GDM1 (cell line): ENCODE data around the gene RABGGTA.
A peak's percentile ranks its signal among the peaks of the same experiment; 100 is the strongest.
"Not testable (repeated sequence)": the region's sequence is repeated elsewhere in the genome, so short reads cannot be mapped to it uniquely, and the experiment has no call there.

Source experiments
- DNase-seq: peaks from one replicate; lab custom pipeline; 2025; lab: John Stamatoyannopoulos, UW

Gene RABGGTA

DNA sequence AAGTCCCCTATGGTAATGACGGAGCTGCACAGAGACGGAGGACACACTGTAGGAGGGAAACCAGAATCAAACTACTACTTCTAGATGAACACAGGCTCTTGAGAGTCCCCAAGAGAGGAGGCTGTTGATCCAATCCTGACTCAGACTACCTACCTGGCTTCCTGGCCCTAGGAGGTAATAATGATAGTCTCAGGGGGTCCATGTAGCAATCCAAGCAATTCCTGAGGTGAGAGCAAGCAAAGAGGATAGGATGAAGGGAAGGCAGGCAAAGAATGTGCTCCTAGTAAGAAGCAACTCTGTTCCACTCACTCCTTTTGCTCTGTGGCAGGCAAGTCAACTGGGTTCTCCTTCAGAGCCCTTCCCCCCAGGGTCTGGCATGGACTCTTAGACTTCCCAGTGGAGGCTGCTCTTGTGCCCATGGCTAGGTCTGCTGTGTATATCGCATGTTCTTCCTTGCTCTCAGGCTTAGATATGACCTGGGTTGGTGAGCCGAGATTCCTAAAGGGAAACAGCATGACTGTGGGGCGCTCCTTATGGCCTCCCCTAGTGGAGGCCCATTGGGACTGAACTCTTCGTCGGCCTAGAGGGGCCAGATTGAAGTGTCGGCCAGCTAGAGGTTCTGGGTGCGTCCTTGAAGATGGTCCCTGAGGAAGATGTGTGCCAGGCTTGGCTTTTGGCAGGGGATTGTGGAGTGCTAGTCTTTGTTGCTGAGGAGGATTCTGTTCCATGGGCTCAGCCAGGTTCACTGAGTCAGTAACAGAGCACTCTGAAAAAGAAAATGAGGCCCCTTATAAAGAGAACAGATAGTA lies 31.1 kb downstream of the RABGGTA start:
- no peak for DNase-seq

- DNase-seq = no peak
These were observed 32.8 kb downstream of the RABGGTA start for GRCh38 chr14:24238527-24239037.

DNA sequence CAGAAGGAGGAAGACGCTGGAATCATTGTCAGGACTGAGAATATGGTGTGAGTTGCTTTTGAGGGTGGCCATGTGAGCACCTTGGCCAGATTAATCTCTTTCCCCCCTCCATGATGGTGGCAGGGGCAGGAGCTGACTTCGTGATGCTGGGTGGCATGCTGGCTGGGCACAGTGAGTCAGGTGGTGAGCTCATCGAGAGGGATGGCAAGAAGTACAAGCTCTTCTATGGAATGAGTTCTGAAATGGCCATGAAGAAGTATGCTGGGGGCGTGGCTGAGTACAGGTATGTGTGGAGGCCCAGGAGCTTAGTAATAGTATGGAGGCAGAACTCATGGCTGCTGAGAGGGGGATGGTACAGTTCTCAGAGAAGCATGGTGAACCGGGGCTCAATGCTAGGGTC lies 33.3 kb downstream of the RABGGTA start:
- no peak for DNase-seq

DNA sequence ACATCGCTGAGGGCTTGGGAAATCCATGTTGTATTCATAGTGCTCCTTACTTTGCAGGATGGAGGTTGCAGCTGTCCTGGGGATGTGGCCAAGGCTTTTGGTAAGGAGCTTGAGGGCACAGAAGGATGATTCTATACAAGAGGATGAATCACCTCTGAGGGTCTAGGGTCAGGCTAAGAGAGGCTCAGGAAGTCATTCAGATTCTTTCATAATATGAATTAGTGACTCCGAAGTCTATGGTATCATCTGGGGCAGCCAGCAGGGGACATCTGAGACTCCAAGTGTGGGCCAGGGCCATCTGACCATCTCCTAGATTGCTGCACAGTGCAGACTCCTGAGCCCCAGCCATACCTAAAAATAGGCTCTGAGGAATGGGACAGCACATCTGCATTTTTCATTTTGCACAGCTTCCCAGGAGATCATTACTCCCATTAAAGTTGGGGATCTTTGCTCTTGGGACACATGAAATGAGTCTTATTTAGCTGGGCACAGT lies 33.9 kb downstream of the RABGGTA start:
- no peak for DNase-seq

DNA sequence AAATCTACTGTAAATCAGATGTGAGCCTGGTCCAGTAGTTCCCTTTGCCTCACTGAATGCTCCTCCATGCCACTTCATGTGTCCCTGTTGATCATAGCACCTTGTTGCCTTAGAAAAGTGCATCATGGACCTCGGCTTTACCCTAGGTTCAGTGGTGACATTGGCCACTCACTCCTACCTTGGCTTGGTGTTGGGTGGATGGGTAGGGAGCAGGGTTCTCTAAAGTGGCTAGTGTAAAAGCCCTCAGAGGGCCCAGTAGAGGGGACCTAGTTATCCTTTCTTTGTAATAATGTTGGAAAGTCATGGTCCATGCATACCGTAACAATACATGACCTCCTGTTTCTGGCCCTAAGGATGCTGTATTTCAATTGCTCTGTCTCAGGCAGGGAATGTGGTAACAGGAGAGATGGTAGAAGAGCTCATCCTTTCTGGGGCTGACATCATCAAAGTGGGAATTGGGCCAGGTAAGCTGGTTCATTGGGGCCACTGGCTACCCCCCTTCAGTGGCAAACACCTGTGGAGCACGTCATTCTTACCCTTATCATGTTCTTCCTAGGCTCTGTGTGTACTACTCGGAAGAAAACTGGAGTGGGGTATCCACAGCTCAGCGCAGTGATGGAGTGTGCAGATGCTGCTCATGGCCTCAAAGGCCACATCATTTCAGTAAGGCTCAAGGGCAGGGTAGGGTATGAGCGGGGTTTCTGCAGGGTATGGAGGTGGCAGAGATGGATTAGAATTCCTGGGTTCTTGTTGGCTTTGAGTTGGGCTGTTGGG lies 34.5 kb downstream of the RABGGTA start:
- DNase-seq = no peak

DNA sequence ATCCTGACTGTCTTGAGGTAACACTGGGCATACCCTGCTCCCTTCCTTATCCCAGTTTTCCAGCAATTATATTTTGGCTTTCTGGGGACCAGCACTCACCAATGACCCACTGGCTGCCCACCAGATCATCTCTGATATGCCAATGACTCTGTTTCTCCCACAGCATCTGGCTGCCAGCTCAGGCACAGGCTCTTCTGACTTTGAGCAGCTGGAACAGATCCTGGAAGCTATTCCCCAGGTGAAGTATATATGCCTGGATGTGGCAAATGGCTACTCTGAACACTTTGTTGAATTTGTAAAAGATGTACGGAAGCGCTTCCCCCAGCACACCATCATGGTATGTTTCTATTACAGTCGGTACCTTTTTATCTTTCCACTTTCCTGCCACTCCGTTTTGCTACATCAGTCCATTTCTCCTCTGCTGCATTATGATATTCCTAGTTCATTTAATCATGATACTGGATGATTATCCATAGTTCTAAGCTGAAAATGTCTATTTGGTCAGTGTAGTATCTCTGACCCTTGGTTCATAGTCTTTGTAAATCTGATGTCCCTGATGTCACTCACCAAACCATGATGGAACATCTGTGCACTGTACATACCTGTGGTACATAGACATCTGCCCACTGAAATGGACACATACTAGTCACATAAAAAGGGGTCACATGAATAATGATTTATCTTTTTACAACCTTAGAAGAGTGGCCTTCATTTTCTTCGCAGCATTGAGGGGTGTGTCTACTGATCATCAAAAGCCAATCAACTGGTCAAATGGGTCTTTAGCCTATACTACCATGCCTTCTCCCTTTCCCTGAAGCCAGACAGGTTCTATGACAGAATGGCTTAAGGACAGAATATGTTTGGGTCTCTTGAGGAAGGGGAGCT lies 35.4 kb downstream of the RABGGTA start:
- DNase-seq = no peak

- DNase-seq = no peak
These were observed 37.0 kb downstream of the RABGGTA start for GRCh38 chr14:24234095-24235005.

GRCh38 chr14:24233538-24233866 lies 37.9 kb downstream of the RABGGTA start:
- no peak for DNase-seq

- DNase-seq = no peak
These were observed 38.5 kb downstream of the RABGGTA start, which contains the start of gene GMPR2 for GRCh38 chr14:24232645-24233537. GMPR2 (plus strand) TSS chr14:24232929; CDS start chr14:24233254, 325 bp downstream.

DNA sequence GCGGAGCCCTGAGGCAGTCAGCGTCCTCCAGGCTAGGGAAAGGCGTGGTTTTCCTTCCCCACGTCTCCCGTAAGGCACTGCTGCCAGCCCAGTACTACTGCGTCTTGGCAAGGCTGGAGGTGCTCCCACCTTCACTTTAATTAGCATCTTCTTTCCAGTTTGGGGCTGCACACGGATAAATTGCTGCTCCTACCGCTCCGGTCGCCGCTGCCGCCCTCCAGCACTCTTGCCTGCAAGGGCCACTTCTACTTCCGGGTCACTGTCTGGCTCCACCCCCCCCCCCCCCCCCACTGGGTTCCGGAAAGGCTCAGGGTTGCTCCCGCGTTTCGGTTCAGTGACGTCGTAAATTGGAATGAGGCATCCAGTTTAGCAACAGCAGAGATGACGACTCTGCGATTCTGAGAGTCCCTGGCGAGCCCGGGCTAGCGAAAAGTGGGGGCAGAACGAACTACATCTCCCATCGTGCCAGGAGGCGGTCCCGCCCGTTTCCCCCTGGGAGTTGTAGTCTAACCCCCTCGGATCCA lies 39.2 kb downstream of the RABGGTA start, which contains the start of gene NEDD8:
NEDD8 (minus strand) TSS at position 247 of the 524 bp plus-strand sequence; CDS start at position 147, 100 bp downstream.
- DNase-seq = peak; percentile 87

DNA sequence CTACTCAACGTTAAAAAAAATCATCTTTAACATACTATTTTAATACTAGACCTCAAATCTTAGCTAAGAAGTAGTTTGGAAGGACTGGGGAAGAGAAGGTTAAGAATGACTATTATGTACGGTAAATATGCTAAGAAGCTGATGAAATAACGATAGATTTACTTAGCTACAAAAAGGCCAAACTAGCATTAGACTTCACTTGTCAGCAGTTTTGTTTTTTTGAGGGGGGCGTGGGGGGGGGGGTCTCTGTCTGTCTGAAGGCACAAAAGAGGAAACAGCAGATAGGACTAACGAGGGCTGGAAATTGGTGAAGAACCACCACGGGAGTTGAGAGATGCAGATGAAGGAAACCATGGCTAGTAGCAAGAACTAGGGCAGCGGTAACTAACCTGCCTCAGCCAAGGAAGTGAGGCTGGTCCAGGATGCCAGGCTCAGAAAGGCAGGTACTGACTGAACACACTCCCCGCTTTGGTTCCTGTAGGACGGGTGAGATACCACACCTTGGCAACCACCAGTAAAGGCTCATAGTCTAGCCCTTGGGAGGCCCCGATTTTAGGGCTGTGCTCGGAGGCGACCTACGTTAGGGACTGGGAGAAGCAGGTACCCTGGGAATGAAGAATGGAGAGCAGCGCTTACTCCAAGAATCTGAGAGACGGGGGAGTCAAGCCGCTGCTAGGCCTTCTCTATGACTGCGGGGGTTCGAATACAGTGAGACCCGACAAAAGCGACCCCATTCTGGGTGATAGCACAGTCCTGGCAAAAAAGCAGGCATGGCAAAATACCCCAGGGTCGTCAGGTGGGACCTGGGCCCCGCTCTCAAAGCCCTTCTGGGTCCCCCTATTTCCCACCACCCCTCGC lies 39.9 kb downstream of the RABGGTA start:
- no peak for DNase-seq

DNA sequence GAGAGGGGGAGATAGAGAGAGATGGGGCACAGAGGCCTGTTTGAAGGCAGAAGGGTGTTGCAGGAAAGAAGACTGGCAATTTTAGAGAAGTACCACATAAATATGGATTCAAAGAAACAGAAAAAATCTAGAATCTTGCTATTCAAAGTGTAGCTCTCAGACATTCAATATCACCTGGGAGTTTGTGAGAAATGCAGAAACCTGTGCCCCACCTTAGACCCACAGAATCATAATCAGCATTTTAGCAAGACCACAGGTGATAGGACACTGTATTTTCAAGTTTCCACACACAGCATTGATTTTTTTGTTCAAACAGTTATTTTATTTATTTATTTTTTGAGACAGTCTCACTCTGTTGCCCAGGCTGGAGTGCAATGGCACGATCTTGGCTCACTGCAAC lies 42.5 kb downstream of the RABGGTA start:
- no peak for DNase-seq

- DNase-seq = no peak
These were observed 44.9 kb downstream of the RABGGTA start for GRCh38 chr14:24226473-24226872.

GRCh38 chr14:24224618-24225071 lies 46.8 kb downstream of the RABGGTA start:
- DNase-seq = no peak

GRCh38 chr14:24222987-24223386 lies 48.4 kb downstream of the RABGGTA start:
- not testable (repeated sequence) for DNase-seq

GRCh38 chr14:24219521-24219920 lies 51.9 kb downstream of the RABGGTA start:
- DNase-seq = no peak

- DNase-seq = no peak
These were observed 52.3 kb downstream of the RABGGTA start for GRCh38 chr14:24219080-24219479.

DNA sequence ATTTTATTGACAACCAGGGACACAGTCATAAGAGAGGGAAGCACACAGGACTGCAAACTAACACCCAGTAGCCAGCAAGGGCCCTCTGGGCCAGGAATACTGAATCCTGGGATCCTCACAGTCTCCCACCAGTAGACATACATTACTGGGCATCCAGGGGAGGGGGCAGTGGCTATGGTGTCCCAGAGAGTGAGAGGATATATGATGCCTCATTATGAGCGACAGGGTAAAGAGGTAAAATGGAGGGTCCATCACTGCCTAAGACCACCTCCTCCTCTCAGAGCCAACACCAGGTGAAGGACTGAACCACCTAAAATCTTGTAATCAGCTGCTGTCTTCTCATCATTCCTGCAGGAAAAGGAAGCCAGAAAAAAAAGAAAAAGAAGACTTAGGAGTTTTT lies 54.5 kb downstream of the RABGGTA start:
- not testable (repeated sequence) for DNase-seq
